ENCODE results near the gene HIVEP3. TPM values are rescaled to one million over a fixed set of nuclear protein-coding genes. Genes with fewer than 3 reads are reported as not detected.

The HIVEP3 gene
- total RNA-seq, 1 experiment from 2014 or later = 6.0 TPM

DNA sequence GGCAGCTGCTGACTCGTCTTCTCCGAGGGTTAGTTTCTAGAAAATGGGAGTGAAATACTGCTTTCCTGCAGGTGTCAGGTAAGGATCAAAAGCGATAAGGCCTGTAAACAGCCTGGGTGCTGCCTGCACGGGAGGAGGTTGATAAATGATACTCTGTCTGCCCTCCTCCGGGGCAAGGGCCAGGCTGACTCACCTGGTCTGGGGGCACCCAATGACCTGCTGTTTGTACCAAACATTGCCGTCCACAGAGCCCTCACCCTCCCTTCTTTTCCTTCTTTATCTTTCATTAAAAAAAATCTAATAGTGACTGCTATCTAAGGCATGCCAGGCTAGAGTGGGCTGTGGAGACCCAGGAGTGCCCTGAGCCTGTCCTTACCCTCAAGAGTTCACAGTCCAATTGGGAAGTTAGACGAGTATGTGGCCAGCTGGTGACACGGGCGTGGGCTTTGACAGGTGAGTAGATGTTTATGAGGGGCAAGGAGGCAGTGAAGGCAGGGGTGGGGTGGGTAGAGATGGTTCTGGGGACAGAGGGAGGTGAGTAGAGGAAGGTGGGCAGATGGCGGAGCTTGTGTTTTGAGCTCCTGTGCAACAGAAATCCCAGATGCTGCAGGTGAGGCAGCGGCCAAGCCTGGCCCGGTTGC is 450.5 kb downstream of the HIVEP3 start:
- Histone ChIP-seq H3K9me3 (ENCODE audit: control insufficient read depth, insufficient read depth, low read depth, low read length) (no peaks in the 10 kb centered on the region), H3K27me3 (ENCODE audit: control insufficient read depth, insufficient read depth, low read length) (0 out of 2 replicates have a peak, but pooled peaks cover 2% of the 10 kb centered on the region), H3K27ac (ENCODE audit: low read length) (no peak overlapping the region), H3K4me3 (ENCODE audit: low read depth in 2 of 2, low read length in 2 of 2) (no peak overlapping the region), H3K36me3 (ENCODE audit: control insufficient read depth, insufficient read depth, low read length) (no peaks in the 10 kb centered on the region), H3K4me1 (ENCODE audit: control insufficient read depth, insufficient read depth, low read length) (no peaks in the 10 kb centered on the region)
- no peak for TF ChIP-seq REST (IDR thresholded peaks at IDR 0.05; ENCODE audit: insufficient read depth in 1 of 2, low read depth in 2 of 2, low read length in 1 of 2)
- no peak for TF ChIP-seq SIN3A (IDR thresholded peaks at IDR 0.05; ENCODE audit: borderline replicate concordance, insufficient read depth, low read depth, low read length)
- no peak for TF ChIP-seq CTCF (IDR thresholded peaks at IDR 0.05)
- no peak for TF ChIP-seq TCF7L2 (IDR thresholded peaks at IDR 0.05; ENCODE audit: low read depth, low read length)
- no peak for TF ChIP-seq POLR2AphosphoS5 (IDR thresholded peaks at IDR 0.05; ENCODE audit: low read depth, low read length)
- BruUV-seq (replicated peaks) = no TSS peak
- POLR2A ChIA-PET = interaction anchor here (0.6 kb wide), 1 partner anchor 187 kb away, joined by 9 read pairs; no protein-coding TSS in a partner anchor
- ATAC-seq (no peak), DNase-seq (ENCODE audit: low read depth, low spot score) (no peak)
- CTCF ChIA-PET = interaction anchor here (0.6 kb wide), 2 partner anchors 74 to 1858 kb away, joined by 3 to 5 read pairs; no protein-coding TSS in a partner anchor
- in situ Hi-C loops (cut with HindIII; ENCODE audit: low pct_unique_long_range_greater_than_20kb, low sequenced_read_pairs) (no loop called here), intact Hi-C loops (cut with micrococcal nuclease; ENCODE audit: unreplicated experiment) (no loop called here)

DNA sequence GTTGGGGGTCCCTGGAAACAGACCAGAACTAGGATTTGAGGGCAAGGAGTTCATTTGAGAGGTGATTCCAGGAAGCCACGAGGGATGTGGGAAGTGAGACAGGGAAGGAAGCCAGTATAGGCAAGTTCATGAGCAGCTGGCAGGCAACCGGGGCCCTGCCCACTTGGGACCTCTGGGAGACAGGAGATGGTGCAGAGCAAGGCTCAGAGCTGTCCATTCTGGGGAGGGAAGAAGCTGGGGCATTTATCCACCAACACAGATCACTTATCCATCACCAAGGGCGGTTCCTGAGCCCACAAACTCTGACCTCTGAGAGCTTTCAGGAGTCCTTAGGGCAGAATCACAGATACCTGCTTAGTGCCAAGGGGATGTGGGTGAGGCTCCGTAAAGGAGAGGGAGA is 451.0 kb downstream of the HIVEP3 start:
- ChIA-PET CTCF (interaction anchor here (0.6 kb wide), 2 partner anchors 73 to 1858 kb away, joined by 3 to 5 read pairs; no protein-coding TSS in a partner anchor), POLR2A (no interaction called here)
- no peaks in the 10 kb centered on the region for H3K36me3 ChIP-seq (ENCODE audit: control insufficient read depth, insufficient read depth, low read length)
- in situ Hi-C loops (cut with HindIII; ENCODE audit: low pct_unique_long_range_greater_than_20kb, low sequenced_read_pairs) (no loop called here), intact Hi-C loops (cut with micrococcal nuclease; ENCODE audit: unreplicated experiment) (no loop called here)
- no peak overlapping the region for H3K4me3 ChIP-seq (ENCODE audit: low read depth in 2 of 2, low read length in 2 of 2)
- H3K27me3 ChIP-seq (ENCODE audit: control insufficient read depth, insufficient read depth, low read length) = no peaks in the 10 kb centered on the region
- TF ChIP-seq POLR2AphosphoS5 (IDR thresholded peaks at IDR 0.05; ENCODE audit: low read depth, low read length) (no peak), TCF7L2 (IDR thresholded peaks at IDR 0.05; ENCODE audit: low read depth, low read length) (no peak), REST (IDR thresholded peaks at IDR 0.05; ENCODE audit: insufficient read depth in 1 of 2, low read depth in 2 of 2, low read length in 1 of 2) (no peak), CTCF (IDR thresholded peaks at IDR 0.05) (no peak), SIN3A (IDR thresholded peaks at IDR 0.05; ENCODE audit: borderline replicate concordance, insufficient read depth, low read depth, low read length) (no peak)
- no peak for ATAC-seq
- DNase-seq (ENCODE audit: low read depth, low spot score) = no peak
- no TSS peak for BruUV-seq (replicated peaks)
- no peaks in the 10 kb centered on the region for H3K9me3 ChIP-seq (ENCODE audit: control insufficient read depth, insufficient read depth, low read depth, low read length)
- H3K27ac ChIP-seq (ENCODE audit: low read length) = no peak overlapping the region
- no peaks in the 10 kb centered on the region for H3K4me1 ChIP-seq (ENCODE audit: control insufficient read depth, insufficient read depth, low read length)

Data from Panc1 (cell line).